ENCODE data around the gene PPP3R1. TPM values are rescaled to one million over a fixed set of nuclear protein-coding genes. Genes with fewer than 3 reads are reported as not detected.
A peak's percentile ranks its signal among the peaks of the same experiment; 100 is the strongest.

Gene PPP3R1
- total RNA-seq, 2 experiments from 2014 or later, result 72.7 to 73.7 TPM

DNA sequence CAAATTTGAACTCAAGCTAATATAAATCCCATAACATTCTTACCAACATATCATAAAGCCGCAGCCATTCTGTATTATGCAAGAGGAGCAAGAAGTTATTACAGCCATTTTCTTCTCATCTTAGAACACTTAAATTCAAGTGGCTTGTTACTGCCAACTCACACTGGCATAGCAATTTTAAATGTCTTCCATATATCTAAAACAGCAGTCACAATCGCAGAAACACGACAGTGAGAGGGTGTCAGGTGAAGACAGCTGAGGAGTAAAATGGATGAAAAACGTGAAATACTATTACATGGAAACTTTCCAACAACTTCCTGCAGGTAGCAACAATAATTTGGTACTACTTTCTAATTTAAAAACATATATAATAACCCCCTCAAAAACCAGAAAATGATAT lies 17.9 kb downstream of the PPP3R1 start:
- ATAC-seq, result no peak
- CTCF ChIA-PET, result no interaction called here
- no peak overlapping the region for H3K4me3 Mint-ChIP-seq

DNA sequence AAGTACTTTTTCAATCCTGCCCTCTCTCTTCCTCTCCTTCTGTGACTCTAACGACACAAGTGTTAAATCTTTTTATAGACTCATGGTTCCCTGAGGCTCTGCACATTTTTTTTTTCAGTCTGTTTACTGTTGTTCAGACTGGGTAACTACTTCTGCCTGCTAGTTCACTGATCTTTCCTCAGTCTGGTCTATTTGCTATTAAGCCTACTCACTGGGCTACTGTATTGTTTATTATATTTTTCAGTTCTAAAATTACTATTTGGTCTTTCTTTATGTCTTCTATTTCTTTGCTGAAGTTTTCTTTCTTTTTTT lies 21.3 kb downstream of the PPP3R1 start:
- ATAC-seq, result no peak
- intact Hi-C loops (cut with micrococcal nuclease), result no loop called here
- H3K4me3 Mint-ChIP-seq, result no peak overlapping the region
- DNase-seq, result no peak
- peaks cover 72% of the 10 kb centered on the region for H3K4me1 Mint-ChIP-seq (ENCODE audit: low read depth)
- TF ChIP-seq, protein P1, sequence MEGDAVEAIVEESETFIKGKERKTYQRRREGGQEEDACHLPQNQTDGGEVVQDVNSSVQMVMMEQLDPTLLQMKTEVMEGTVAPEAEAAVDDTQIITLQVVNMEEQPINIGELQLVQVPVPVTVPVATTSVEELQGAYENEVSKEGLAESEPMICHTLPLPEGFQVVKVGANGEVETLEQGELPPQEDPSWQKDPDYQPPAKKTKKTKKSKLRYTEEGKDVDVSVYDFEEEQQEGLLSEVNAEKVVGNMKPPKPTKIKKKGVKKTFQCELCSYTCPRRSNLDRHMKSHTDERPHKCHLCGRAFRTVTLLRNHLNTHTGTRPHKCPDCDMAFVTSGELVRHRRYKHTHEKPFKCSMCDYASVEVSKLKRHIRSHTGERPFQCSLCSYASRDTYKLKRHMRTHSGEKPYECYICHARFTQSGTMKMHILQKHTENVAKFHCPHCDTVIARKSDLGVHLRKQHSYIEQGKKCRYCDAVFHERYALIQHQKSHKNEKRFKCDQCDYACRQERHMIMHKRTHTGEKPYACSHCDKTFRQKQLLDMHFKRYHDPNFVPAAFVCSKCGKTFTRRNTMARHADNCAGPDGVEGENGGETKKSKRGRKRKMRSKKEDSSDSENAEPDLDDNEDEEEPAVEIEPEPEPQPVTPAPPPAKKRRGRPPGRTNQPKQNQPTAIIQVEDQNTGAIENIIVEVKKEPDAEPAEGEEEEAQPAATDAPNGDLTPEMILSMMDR (IDR thresholded peaks at IDR 0.05), result no peak
- no peaks in the 10 kb centered on the region for H3K9me3 Mint-ChIP-seq
- no peaks in the 10 kb centered on the region for H3K27me3 Mint-ChIP-seq
- H3K27ac Mint-ChIP-seq, result peak overlapping the region; percentile 67
- H3K36me3 Mint-ChIP-seq (ENCODE audit: low read depth), result peaks cover 12% of the 10 kb centered on the region
- CTCF ChIA-PET, result interaction anchor here (0.9 to 1.1 kb wide), 4 partner anchors 12 to 61 kb away, joined by 3 to 4 read pairs (median 3); no protein-coding TSS in a partner anchor
- POLR2A ChIA-PET, result interaction anchor here (0.9 kb wide), 1 partner anchor 93 kb away, joined by 3 read pairs; no protein-coding TSS in a partner anchor

More for the DNA sequence above, 17.9 kb downstream of the PPP3R1 start:
- Mint-ChIP-seq H3K27ac (no peak overlapping the region), H3K4me1 (ENCODE audit: low read depth) (peaks cover 78% of the 10 kb centered on the region), H3K9me3 (no peaks in the 10 kb centered on the region), H3K36me3 (ENCODE audit: low read depth) (peaks cover 19% of the 10 kb centered on the region), H3K27me3 (no peaks in the 10 kb centered on the region)
- POLR2A ChIA-PET, result no interaction called here
- DNase-seq, result no peak
- intact Hi-C loops (cut with micrococcal nuclease), result no loop called here
- TF ChIP-seq, protein P1 (IDR thresholded peaks at IDR 0.05), result no peak

DNA sequence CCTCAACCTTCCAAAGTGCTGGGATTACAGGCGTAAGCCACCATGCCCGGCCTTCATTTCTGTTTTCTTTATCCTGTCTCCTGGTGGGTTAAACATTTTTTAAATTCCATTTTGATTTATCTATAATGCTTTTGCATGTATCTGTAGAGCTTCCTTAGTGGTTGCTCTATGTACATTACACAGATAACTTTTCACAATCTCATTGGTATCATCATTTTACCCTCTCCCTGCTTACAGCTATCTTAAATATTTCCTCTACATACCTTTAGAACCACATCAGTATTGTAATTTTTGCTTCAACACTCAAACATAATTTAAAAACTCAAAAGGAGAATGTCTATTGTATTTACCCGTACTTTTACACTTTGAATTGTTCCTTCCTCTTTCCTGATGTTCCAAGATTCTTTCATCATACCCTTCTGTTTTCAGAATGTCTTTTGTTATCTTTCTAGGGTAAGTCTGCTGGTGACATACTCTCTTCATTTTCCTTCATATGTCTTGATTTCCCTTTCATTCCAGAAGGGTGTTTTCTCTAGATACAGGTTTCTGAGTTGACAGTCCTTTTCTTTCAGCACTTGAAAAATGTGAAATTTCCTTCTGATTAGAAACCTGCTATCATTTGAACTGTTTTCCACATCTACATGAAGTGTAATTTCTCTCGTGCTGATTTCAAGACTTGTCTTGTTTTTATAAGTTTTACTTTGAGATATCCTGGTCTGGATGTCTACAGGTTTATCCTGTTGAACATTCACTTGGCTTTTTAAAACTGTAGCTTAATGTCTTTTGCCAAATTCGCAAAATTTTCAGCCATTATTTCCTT lies 21.9 kb downstream of the PPP3R1 start:
- CTCF ChIA-PET, result interaction anchor here (0.9 to 1.1 kb wide), 4 partner anchors 9 to 61 kb away, joined by 3 to 4 read pairs (median 3); no protein-coding TSS in a partner anchor
- intact Hi-C loops (cut with micrococcal nuclease), result no loop called here
- DNase-seq (no peak), ATAC-seq (no peak)
- POLR2A ChIA-PET, result interaction anchor here (0.8 to 0.9 kb wide), 2 partner anchors 18 to 94 kb away, joined by 3 read pairs; no protein-coding TSS in a partner anchor
- H3K4me3 Mint-ChIP-seq, result no peak overlapping the region
- no peaks in the 10 kb centered on the region for H3K27me3 Mint-ChIP-seq
- peaks cover 72% of the 10 kb centered on the region for H3K4me1 Mint-ChIP-seq (ENCODE audit: low read depth)
- peaks cover 10% of the 10 kb centered on the region for H3K36me3 Mint-ChIP-seq (ENCODE audit: low read depth)
- no peak overlapping the region for H3K27ac Mint-ChIP-seq
- H3K9me3 Mint-ChIP-seq, result no peaks in the 10 kb centered on the region
- TF ChIP-seq, protein P1 (IDR thresholded peaks at IDR 0.05), result no peak

- ATAC-seq, result no peak
- TF ChIP-seq, protein P1 (IDR thresholded peaks at IDR 0.05), result no peak
- Mint-ChIP-seq H3K4me3 (no peak overlapping the region), H3K9me3 (no peaks in the 10 kb centered on the region), H3K4me1 (ENCODE audit: low read depth) (peaks cover 87% of the 10 kb centered on the region), H3K27ac (no peak overlapping the region), H3K36me3 (ENCODE audit: low read depth) (peaks cover 16% of the 10 kb centered on the region), H3K27me3 (no peaks in the 10 kb centered on the region)
- CTCF ChIA-PET, result interaction anchor here (1.3 to 1.7 kb wide), 2 partner anchors 41 to 132 kb away, joined by 3 to 5 read pairs; no protein-coding TSS in a partner anchor
- no peak for DNase-seq
- POLR2A ChIA-PET, result no interaction called here
- intact Hi-C loops (cut with micrococcal nuclease), result no loop called here
Observed at GRCh38 chr2:68226794-68227193, 25.5 kb downstream of the PPP3R1 start.

GRCh38 chr2:68225119-68225632 lies 27.2 kb downstream of the PPP3R1 start:
- CTCF ChIA-PET, result interaction anchor here (1.0 to 1.7 kb wide), 6 partner anchors 12 to 57 kb away, joined by 3 to 11 read pairs (median 4); no protein-coding TSS in a partner anchor
- no peak overlapping the region for H3K4me3 Mint-ChIP-seq
- H3K27ac Mint-ChIP-seq, result peak overlapping the region; percentile 41
- H3K9me3 Mint-ChIP-seq, result no peaks in the 10 kb centered on the region
- intact Hi-C loops (cut with micrococcal nuclease), result no loop called here
- H3K4me1 Mint-ChIP-seq (ENCODE audit: low read depth), result peaks cover 85% of the 10 kb centered on the region
- TF ChIP-seq, protein P1 (IDR thresholded peaks at IDR 0.05), result no peak
- POLR2A ChIA-PET, result no interaction called here
- H3K36me3 Mint-ChIP-seq (ENCODE audit: low read depth), result peaks cover 22% of the 10 kb centered on the region
- ATAC-seq, result peak; percentile 51
- DNase-seq, result peak; percentile 13
- H3K27me3 Mint-ChIP-seq, result no peaks in the 10 kb centered on the region
